ENCODE measurements around the gene IGFBP7. TPM values are rescaled to one million over a fixed set of nuclear protein-coding genes. Genes with fewer than 3 reads are reported as not detected.

Gene IGFBP7
- total RNA-seq, 1 donor from 2014 or later: not detected

DNA sequence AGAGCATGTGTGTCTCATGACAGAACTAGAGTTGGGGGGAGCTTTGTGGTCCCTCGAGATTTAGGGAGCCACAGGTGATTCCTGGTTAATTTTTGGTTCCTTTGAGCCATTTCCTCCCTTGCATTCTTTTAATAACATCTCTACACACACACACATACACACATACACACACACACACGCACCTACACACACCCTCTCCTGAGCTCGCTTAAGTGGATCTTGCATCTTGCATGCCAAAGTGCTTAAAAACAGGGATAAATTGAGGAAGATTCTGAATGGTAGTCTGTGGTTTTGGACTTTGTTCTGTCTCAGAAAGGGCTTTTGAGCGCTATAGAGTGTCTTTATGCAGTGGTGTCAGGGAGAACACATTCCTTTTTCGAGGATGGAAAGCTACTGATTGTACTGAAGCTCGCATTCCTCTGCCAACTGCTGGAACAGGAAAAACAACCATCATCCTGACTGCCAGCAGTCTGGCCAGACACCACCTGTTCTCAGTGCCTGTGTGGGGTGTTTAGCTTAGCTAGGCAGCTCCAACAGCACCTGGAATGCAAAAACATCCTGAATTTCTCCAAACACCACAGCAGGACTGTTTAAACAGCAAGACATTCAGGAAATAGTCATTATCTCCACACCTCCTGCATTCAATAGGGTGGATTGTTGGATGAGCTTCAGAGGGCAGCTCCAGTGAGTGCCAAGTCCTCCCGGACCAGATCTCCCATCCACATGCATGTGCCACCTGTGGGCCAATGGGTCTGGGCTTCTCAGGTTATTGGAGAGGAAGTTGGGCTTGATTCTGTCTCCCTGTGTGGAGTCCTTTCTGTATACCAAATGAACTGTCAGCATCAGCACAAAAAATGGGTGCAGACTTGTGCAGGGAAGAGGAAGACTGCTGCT, 21.9 kb upstream of the IGFBP7 start:
- intact Hi-C loops (cut with micrococcal nuclease): no loop called here

GRCh38 chr4:57129477-57129876, 19.3 kb upstream of the IGFBP7 start:
- intact Hi-C loops (cut with micrococcal nuclease): no loop called here

DNA sequence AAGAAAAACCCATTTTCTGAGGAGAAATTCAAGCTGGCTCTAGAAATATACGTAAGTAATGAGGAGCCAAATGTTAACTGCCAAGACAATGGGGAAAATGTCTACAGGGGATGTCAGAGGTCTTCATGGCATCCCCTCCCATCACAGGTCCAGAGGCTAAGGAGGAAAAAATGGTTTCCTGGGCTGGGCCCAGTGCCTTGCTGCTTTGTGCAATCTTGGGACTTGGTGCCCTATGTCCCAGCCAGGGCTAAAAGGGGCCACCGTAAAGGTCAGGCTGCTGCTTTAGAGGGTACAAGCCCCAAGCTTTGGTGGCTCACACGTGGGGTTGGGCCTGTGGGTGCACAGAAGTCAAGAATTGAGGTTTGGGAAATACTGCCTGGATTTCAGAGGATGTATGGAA, 17.2 kb upstream of the IGFBP7 start:
- intact Hi-C loops (cut with micrococcal nuclease): no loop called here

GRCh38 chr4:57125996-57126395, 15.8 kb upstream of the IGFBP7 start:
- intact Hi-C loops (cut with micrococcal nuclease): no loop called here

- intact Hi-C loops (cut with micrococcal nuclease): no loop called here
Observed at GRCh38 chr4:57124145-57124544, 14.0 kb upstream of the IGFBP7 start.

DNA sequence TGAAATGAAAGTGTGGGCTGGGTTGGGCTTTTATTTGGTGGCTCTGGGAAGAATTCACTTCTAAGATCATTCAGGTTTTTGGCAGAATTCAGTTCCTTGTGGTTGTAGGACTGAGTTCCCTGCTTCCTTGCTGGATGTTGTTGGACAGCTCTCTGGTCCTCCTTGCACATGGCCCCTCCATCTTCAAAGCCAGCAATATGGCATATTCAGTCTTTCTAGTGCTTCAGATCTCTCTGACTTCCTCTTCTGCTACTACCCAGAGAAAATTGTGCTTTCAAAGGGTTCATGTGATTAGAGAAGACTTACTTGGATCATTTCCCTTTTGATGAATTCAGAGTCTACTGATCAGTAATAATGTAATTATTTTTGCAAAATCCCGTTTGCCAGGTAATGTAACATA, 12.8 kb upstream of the IGFBP7 start:
- intact Hi-C loops (cut with micrococcal nuclease): no loop called here

DNA sequence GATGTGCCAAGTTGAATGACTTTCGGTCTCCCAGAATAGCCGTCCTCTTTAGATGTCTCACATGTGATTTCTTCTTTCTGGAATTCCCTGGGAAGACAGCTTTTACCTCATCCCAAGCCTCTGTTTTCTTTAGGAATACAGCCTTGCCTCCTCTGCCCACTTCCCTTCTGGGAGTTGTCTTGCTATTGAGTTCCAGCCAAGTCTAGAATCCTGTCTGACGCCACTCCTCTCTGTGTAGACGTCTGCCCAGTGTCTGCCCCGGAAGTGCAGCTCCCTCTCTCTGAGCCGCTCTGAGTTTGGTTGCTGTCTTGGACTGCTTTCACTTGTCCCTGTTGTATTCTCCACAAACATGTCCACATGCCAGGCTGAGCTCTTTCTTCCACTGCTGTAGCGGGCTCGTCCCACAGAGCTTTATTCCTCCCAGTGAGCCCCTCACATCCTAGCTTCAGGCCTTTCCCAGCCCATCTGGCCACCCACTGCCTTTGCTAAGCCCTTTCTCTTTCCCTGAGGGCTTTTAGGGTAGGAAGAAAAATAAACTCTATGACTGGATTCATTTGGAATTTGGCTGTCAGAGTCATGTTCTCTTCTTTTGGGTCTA, 9.0 kb upstream of the IGFBP7 start:
- intact Hi-C loops (cut with micrococcal nuclease): no loop called here

GRCh38 chr4:57117491-57117890, 7.3 kb upstream of the IGFBP7 start:
- intact Hi-C loops (cut with micrococcal nuclease): no loop called here

DNA sequence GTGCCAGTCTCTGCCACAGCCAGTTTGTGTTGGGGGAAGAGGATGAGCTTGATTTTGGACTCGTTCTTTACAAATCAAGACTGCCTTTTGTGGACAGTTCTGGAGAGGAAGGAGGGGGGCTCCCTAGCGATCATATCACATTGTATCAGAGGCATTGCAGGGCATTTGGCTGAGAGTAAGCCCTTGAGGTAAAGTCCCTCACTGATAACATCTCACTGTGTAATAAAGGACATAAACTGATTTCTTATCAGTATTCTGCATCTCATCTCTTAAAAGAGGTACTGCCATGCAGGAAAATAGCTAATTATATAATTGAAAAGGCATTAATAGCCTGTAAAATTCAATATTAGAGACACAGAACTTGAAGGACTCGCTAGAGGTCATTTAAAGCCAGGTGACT, 6.1 kb upstream of the IGFBP7 start:
- intact Hi-C loops (cut with micrococcal nuclease): no loop called here

DNA sequence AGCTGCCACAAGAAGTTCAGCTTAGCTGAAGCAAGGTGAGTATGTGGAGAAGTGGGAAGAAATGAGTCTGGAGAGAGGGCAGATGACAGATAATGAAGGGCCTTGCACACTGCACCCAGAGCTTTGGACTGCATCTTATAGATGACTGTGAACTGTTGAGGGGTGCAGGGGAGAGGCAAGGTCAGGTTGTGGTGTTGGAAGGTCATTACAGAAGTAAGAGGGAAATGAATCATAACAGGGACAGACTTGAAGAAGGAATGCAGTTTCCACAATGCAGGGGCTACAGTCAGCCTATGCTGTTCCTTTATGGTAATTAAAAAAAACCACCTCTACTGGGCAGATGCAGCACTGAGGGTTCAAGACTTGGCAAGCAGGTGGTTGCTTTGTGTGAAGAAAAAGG, 4.8 kb upstream of the IGFBP7 start:
- intact Hi-C loops (cut with micrococcal nuclease): no loop called here

DNA sequence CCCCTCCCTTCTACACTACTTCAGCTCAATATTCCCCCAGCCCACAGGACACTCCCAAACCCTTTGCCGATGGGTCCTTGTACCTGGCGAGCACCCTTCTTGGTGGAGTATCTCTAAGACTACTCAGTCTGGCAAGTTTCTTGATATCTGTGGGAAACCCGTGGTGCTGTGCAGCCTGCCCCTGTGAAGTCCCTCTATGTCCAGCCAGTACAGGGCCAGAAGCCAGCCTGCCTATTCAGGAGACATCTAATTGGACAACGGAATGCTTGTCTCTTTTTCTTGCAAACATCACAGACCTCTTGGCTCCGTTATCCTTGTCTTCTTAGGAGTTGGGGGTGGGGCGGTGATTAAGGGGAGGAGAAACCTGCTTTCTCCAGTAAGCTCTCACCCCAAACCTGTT, 3.7 kb upstream of the IGFBP7 start:
- intact Hi-C loops (cut with micrococcal nuclease): no loop called here

GRCh38 chr4:57110640-57111511, 691 bp upstream of the IGFBP7 start:
- intact Hi-C loops (cut with micrococcal nuclease): no loop called here

- intact Hi-C loops (cut with micrococcal nuclease): no loop called here
Observed at GRCh38 chr4:57109411-57109846, 756 bp downstream of the IGFBP7 start.

DNA sequence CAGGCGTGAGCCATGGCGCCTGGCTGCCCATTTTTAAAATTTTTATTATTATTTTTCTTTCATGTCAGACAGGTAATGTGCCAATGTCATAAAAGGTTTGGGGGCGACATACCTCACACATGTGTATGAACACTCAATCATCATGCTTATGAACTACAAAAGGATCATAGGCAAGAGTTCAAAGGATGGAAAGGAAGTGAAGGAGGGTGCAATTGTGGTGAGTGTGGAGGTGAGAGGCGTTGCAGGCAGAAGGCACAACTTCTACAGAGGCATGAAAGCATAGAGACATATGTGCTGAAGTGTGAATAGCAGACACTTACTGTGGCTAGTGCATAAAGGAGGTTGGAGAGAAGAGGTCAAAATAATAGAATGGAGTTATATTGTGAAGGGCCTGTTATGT, 4.0 kb downstream of the IGFBP7 start:
- intact Hi-C loops (cut with micrococcal nuclease): no loop called here

DNA sequence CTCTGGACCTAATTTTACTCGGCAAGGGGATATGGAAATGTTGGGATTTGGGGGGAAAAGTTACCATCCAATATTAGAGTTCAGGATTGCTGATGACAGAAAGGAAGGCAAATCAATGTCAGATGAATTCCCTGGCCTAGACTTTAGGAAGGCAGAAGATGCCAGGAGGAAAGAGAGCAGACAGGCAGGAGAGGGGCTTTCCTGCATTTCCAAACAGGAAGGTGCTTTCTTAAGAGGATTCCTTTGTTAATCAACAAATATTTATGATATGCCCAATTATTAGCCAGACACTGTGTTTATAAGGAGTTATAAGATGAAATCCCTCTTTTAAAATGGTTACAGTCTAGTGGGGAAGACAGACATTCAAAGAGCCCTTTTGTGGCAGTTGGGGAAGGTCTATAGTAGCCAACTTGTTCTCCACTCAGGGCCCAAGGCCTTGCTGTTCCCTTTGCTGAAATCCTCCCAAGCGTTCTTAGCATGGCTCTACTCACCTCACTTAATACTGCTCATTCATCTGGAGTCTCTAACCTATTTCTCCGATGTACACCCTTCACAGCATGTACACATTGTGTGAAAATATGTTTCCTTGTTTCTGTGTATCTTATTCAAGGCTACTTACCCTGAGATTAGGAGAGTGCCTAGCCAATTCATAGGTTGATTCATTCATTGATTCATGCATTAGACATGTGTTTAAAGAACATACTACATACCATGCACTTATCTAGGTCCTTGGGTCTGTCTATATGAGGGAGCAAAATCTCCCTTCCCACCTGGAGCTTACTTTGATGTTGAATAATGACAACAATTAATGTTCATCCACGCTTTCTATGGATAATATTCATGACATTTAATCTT, 5.3 kb downstream of the IGFBP7 start:
- intact Hi-C loops (cut with micrococcal nuclease): no loop called here

- intact Hi-C loops (cut with micrococcal nuclease): no loop called here
Observed at GRCh38 chr4:57103051-57103450, 7.1 kb downstream of the IGFBP7 start.

GRCh38 chr4:57102050-57102624, 8.0 kb downstream of the IGFBP7 start:
- intact Hi-C loops (cut with micrococcal nuclease): no loop called here

GRCh38 chr4:57100979-57101651, 9.1 kb downstream of the IGFBP7 start:
- intact Hi-C loops (cut with micrococcal nuclease): no loop called here

GRCh38 chr4:57099363-57099762, 10.8 kb downstream of the IGFBP7 start:
- intact Hi-C loops (cut with micrococcal nuclease): no loop called here

GRCh38 chr4:57098941-57099340, 11.2 kb downstream of the IGFBP7 start:
- intact Hi-C loops (cut with micrococcal nuclease): no loop called here

Data from T-helper 1 cell treated with Interleukin-12 subunit alpha and Interleukin-12 subunit beta and Interleukin-4 antibody, amounts not matched to agents 30 ng/mL and 1 ng/mL, for 36 hours (primary cell).